Activated CD8-positive, alpha-beta memory T cell treated with anti-CD3 and anti-CD28 coated beads for 1 hour (primary cell): ENCODE measurements around the gene KRTAP4-11.
"Not testable (repeated sequence)": the region's sequence is repeated elsewhere in the genome, so short reads cannot be mapped to it uniquely, and the experiment has no call there.

Experiments used
- DNase-seq, 2 donors: peaks; one replicate each; pipeline ENCODE4 v3.0.0-alpha.2; 2020; ENCODE audit warnings: low read depth in 1 of 2; ENCODE audit errors: extremely low read depth in 1 of 2

The KRTAP4-11 gene

DNA sequence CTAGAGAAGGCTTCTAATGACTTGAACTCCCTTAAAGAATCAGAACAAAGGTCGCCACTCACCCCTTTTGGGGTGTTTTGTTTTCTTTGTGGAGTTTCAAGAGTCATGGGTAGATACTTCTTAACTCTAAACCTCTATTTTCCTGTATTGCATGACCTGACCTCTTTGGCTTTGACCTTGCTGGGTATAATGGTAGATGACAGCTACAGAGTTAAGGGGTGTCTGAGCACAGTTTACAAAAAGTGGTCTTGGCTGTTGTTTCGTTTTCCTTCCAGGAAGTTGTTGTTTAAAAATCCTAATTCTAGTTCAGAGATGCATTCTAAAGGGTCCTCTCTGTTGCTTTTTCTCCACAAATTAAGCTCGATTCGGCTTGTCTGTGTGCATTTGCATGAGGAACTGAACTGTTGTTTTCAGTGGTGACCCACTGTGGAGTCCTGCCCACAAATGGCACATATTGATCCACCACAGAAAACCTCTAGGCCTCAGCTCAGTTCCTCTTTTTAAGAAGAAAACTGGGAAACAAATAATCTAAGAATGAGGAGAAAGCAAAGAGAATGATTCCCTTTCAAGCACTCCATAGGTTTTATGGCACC lies 29.3 kb downstream of the KRTAP4-11 start:
- not testable (repeated sequence) for DNase-seq

DNA sequence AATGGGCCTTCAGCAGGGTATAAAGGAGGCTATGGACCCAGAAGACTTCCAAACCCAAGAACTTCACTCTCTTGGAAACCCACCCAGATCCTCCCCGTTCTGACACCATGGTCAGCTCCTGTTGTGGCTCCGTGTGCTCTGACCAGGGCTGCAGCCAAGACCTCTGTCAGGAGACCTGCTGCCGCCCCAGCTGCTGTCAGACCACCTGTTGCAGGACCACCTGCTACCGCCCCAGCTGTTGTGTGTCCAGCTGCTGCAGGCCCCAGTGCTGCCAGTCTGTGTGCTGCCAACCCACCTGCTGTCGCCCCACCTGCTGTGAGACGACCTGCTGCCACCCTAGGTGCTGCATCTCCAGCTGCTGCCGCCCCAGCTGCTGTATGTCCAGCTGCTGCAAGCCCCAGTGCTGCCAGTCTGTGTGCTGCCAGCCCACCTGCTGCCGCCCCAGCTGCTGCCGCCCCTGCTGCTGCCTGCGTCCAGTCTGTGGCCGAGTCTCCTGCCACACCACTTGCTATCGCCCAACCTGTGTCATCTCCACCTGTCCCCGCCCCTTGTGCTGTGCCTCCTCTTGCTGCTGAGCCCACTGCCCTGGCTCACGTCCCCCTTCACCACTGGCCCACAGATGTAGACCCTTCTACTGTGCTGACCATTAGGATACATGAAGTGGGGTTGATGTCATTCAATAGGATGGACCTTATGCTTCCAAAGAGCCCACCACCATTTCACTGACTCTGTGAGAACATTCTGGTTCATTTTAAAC lies 33.9 kb downstream of the KRTAP4-11 start, which contains the start of gene KRTAP4-7:
Gene KRTAP4-7 (plus strand): TSS at position 51 of the 757 bp plus-strand sequence. CDS start 57 bp downstream, at position 108.
- not testable (repeated sequence) for DNase-seq

DNA sequence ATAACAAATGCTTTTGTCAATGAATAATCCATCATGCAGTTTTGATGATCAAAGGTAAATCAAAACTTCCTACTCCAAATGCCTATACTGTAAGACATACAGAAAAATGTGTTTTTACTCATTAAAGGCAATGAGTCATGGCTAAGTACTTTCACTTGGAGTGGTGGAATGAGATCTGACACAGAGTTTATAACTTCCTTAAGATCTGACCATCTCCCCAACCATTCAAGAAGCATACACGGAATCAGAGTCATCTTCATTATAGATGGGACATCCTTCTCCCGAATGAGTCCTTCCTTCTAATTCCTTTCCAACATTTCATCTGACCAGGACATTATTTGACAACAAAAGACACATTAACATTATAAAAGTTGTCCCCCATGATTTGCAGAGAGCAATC lies 34.7 kb downstream of the KRTAP4-11 start:
- DNase-seq: not testable (repeated sequence)

DNA sequence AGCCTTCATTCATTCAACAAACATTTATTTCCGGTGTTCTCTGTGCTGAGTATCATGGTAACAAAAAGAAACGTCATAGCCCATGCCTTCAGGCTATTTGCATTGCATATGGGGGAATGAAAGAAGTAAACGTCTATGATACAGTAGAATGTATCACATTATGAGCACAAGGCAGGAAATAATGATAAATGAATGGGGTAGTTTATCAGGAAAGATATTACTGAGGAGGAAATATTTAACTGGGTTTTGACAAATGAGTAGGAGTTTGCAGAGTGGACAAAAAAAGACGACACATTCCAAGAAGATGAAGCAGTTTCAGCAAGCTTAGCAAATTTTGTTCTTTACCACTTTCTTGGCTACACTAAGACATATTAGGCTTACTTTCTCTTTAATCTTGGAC lies 35.5 kb downstream of the KRTAP4-11 start:
- DNase-seq: no peak

DNA sequence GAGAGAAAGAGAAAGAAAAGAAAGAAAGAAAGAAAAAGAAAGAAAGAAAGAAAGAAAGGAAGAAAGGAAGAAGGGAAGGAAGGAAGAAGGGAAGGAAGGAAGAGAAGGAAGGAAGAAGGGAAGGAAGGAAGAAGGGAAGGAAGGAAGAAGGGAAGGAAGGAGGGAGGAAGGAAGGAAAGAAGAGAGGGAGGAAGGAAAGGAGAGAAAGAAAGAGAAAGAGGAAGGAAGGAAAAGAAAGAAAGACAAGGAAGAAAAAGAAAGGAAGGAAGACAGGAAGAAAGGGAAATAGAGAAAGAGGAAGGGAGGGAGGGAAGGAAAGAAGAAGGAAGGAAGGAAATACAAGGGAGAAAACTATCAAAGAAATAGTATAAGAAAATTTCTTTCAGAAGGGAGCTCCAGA lies 41.4 kb downstream of the KRTAP4-11 start:
- no peak for DNase-seq

DNA sequence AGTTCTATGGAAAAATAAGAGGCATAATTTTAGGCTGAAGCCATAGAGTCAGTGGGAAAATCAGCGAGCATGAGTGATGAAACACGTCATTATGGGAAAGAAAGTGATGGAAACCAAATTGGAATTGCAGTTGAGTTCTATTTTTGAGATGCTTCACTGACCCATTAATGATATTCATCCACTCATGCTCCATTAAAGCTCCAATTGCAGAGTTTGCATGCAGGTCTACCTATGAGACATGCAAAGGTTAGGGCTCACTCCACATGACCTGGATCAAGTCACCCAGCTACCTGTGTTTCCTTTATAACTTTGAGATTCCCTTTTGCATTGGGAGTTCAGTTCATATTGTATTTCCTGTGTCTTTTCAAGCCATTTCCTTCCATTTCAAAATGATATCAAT lies 44.5 kb downstream of the KRTAP4-11 start:
- DNase-seq: no peak

DNA sequence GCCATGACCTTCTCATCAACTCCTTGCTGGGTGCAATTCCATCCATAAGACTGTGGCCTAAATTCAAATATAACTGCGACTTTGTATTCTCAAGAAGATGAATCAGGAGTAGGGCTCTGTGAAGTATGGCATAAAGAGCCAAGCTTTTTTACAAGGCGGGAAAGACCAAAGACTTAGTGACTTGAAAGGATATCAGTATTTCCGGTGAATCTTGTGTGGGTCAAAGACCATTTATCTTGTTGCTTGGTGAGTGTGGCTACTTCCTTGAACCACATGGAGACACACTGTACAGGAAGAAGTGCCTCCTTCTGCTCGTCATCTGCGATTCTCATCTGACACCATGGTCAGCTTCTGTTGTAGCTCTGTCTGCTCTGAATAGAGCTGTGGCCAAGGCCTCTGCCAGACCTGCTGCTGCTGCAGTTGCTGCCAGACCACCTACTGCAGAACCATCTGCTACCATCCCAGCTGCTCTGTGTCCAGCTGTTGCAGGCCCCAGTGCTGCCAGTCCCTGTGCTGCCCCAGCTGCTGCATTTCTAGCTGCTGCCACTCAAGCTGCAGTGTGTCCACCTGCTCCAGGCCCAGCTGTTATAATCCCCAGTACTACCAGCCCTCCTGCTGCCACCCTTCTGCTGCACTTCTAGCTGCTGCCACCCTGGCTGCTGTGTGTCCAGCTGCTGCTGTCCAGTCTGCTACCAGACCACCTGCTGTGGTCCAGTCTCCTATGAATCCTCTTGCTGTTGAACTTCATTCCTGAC lies 46.4 kb downstream of the KRTAP4-11 start:
- DNase-seq: no peak

DNA sequence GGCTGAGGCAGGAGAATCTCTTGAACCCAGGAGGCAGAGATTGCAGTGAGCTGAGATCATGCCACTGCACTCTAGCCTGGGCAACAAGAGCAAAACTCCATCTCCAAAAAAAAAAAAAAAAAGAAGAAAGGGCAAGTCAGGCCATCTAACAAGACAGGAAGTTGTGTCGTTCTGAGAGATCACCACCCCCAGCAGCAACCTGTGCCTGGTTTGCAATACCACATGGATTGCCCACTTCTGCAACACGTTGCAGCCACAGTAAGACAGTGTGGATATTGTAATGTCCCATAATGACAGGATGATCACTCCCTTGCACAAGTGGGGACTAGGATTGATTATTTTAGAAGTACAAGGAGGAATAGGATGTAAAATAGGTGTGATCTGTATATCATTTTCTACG lies 49.1 kb downstream of the KRTAP4-11 start:
- DNase-seq: no peak

DNA sequence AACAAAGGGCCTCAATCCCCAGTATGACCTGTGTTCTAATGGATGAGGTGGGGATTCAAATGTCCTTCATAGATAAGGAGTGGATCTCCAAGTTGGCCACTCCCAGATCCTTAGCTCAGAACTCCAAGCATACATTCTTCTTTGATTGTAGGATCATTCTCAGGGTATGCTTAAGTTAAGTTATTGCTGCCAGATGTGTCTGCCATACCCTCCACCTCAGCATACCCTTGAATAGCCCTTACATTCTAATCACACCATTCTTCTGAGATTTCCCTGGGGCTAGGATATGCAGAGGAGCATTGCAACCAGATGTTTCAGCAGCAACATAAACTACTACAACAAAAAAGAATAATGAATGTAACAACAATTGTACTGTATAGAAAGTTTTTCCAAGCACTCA lies 50.9 kb downstream of the KRTAP4-11 start:
- no peak for DNase-seq
